T follicular helper cell (primary cell): ENCODE data around the gene GRIK4.
"Not testable (repeated sequence)": the region's sequence is repeated elsewhere in the genome, so short reads cannot be mapped to it uniquely, and the experiment has no call there.

Source experiments
- DNase-seq: peaks from one replicate; pipeline ENCODE4 v3.0.0-alpha.2; 2020; ENCODE audit warnings: low read depth

The GRIK4 gene

GRCh38 chr11:120747850-120748814 lies 236.6 kb downstream of the GRIK4 start:
- DNase-seq, result no peak

- DNase-seq, result no peak
Measured at GRCh38 chr11:120749395-120749794, 237.8 kb downstream of the GRIK4 start.

GRCh38 chr11:120750647-120751549 lies 239.3 kb downstream of the GRIK4 start:
- DNase-seq, result no peak

GRCh38 chr11:120751550-120751949 lies 240.0 kb downstream of the GRIK4 start:
- no peak for DNase-seq

DNA sequence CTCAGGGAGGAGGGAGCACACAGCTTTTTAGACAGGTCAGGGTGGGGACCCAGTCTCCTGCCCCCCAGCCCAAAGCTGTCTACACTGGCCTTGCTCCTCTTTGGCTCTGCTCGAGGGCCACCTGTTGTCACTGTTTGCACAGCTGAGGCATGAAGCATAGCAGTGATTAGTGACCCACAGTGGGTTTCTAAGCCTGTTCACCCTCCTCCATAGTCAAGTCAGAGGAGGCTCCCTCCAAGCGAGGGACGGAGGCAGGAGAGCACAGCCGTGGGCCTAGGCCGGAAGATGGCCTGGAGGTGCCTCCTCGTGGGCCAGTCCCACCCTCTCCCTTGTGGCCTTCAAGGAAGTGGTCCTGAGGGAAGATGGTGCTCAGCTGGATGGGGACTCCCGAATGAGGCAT lies 241.1 kb downstream of the GRIK4 start:
- no peak for DNase-seq

GRCh38 chr11:120756931-120757330 lies 245.4 kb downstream of the GRIK4 start:
- DNase-seq, result no peak

- DNase-seq, result no peak
Measured at GRCh38 chr11:120759046-120759445, 247.5 kb downstream of the GRIK4 start.

DNA sequence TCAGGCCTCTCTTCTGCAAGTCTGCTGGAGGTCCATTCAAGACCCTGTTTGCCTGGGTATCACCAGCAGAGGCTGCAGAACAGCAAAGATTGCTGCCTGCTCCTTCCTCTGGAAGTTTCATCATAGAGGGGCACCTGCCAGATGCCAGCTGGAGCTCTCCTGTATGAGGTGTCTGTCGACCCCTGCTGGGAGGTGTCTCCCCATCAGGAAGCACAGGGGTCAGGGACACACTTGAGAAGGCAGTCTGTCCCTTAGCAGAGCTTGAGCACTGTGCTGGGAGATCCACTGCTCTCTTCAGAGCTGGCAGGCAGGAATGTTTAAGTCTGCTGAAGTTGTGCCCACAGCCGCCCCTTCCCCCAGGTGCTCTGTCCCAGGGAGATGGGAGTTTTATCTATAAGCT lies 254.2 kb downstream of the GRIK4 start:
- not testable (repeated sequence) for DNase-seq

DNA sequence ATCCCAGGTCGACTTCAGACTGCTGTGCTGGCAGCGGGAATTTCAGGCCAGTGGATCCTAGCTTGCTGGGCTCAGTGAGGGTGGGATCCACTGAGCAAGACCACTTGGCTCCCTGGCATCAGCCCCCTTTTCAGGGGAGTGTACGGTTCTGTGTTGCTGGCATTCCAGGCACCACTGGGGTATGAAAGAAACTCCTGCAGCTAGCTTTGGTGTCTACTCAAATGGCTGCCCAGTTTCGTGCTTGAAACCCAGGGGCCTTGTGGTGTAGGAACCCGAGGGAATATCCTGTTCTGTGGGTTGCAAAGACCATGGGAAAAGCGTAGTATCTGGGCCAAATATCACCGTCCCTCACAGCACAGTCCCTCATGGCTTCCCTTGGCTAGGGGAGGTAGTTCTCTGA lies 254.8 kb downstream of the GRIK4 start:
- no peak for DNase-seq

- no peak for DNase-seq
Measured at GRCh38 chr11:120768949-120769348, 257.4 kb downstream of the GRIK4 start.

DNA sequence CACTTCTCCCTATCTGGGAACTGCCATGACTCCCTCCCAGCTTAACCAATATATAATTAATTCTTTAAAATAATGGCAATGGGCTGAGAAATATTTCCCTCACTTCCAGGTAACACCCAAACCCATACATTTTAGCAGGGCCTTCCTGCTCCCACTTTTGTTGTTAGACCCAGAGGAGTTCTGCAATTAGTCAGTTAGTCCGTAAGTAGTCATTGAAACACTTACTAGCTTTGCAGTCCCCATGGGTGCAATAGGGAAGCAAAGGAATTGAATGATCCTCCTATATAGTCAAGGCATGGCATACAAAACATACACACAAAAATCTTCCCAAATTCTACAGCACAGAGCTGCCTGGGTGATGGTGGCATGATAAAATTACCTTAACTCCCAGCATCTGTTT lies 258.4 kb downstream of the GRIK4 start:
- DNase-seq, result no peak

- no peak for DNase-seq
Measured at GRCh38 chr11:120771551-120772060, 260.1 kb downstream of the GRIK4 start.

GRCh38 chr11:120773501-120774031 lies 262.0 kb downstream of the GRIK4 start:
- DNase-seq, result no peak

DNA sequence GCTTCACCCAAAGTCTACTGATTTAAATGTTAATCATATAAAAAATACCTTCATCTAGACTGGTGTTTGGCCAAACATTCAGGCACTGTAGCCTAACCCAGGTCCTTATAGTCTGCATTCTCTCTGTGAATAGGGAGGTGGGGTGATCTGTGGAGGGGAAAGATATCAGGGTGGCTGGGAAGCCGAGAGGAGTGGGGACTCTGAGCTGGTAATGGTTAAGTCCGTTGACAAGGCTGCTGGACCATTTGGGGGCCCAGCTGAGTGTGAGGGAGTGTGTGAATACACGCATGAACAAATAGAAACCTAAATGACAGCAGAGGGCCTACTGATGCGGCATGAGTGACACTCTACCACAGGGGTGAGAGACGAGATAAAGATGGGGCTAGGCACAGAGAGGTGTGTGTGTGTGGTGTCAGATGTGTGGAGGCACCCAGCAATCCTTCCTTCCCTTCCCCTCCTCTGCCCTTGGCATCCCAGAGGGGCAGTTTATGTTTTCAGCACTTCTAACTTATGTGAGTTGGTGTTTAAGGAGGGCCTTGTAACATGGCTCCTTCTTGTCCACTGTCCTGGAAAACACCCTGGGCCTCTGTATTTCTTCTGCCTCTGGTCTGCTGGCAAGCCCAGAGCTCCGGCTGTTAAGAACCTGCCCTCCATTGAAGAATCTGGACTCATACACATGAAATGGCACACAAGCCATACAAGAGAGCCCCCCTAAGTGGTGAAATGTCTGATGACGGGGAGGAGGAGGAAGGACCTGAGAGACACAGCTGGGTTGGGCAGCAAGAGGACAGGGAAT lies 263.2 kb downstream of the GRIK4 start:
- DNase-seq, result no peak

- no peak for DNase-seq
Measured at GRCh38 chr11:120775986-120776951, 264.7 kb downstream of the GRIK4 start.

GRCh38 chr11:120778685-120779490 lies 267.3 kb downstream of the GRIK4 start:
- DNase-seq, result no peak

GRCh38 chr11:120780239-120780638 lies 268.7 kb downstream of the GRIK4 start:
- DNase-seq, result no peak

DNA sequence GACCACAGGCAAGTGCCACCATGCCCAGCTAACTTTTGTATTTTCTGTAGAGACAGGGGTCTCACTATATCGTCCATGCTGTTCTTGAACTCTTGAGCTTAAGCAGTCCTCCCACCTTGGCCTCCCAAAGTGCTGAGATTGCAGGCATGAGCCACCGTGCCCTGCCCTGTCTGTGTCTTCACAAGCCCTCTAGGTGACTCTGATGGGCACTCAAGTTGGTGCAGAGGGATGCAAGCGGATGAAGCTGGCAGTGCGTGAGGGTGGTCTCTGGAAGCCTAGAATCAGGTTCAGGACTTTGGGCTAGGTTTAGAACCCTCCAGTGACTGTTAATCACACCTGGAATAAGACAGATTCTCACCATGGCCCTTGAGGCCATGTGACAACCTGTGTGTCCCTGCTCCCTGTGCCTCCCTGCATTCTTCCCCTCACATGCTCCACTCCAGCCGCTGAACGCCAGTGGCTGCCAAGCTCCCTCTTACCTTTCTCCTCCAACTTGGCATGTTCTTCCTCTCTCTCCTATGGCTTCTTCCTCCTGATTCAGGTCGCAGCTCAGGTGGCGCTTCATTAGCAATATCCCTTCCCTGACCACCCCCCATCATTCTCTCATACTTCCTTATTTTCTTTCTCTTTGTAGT lies 270.1 kb downstream of the GRIK4 start:
- no peak for DNase-seq
